ENCODE results near the gene COMMD9. TPM values are rescaled to one million over a fixed set of nuclear protein-coding genes. Genes with fewer than 3 reads are reported as not detected.

The COMMD9 gene
- polyA plus RNA-seq, 1 experiment: 51.5 TPM

DNA sequence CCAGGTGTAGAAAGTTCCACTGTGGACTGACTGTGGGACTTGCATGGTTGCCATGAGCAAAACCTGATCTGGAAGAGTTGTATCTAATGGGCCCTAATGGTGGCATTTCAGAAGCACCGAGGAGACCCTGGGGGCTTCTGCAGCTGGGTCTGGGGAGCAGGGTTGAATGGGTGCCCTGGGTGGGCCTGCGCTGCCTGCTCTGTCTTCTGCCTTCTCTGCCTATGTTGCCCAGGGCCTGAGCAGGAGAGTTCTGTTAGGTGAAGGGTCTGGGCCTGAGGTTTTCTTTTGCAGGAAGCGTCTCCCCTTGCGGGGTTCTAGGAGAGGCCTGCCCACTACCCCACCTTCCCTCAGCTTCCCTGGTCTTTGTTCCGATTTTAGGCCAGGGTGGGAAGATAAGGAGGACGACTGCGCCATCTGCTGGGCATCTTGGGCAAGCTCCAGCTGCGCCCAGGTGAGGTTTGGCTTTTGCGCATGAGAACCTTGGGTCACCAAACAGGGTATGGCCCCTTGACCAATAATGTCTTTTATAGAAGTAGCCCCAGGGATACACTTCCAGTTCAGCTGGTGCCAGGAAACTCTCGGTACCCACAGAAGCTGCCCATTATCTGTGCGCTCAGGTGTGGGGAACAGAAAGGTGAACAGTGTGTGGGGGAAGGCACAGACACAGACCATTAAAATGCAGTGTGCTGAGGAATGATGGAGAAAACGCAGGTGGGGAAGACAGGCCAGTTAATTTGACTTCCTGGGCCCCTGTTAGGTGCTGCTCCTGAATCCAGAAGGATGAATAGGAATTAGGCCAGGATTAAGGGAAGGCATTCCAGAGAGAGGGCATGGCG, 23.2 kb downstream of the COMMD9 start:
- ChIA-PET CTCF (interaction anchor here (0.5 to 7.2 kb wide), 30 partner anchors 8 to 1125 kb away, joined by 3 to 94 read pairs (median 3); partner anchors contain the start of gene PRR5L), POLR2A (no interaction called here)
- Histone ChIP-seq H3K27ac (ENCODE audit: low read depth, low read length) (no peak overlapping the region), H3K9me3 (ENCODE audit: control insufficient read depth, insufficient read depth, low read length) (no peaks in the 10 kb centered on the region), H3K4me3 (ENCODE audit: low read depth, low read length) (no peak overlapping the region), H3K27me3 (ENCODE audit: control insufficient read depth, insufficient read depth, low read length) (peaks cover 8% of the 10 kb centered on the region)
- DNase-seq (ENCODE audit: low read depth, low spot score): no peak
- peak; percentile 89 for TF ChIP-seq CTCF (IDR thresholded peaks at IDR 0.05; ENCODE audit: low read depth, low read length)

DNA sequence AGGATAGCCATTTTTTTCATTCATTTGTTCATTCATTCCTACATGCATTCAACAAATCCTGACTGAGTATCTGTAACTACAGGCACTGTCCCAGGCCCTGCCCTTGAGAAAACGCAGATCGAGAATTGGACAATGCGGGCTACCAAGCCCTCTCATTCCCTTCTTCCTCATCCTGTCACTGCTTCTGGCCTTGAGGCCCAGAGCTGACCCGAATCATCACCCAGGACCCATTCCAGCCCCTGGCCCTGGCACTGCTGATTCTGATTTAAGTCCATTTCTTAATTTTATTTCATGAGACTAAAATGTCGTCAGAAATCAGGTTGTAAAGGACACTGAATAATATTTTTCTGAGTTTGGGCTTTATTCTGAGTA, 24.3 kb downstream of the COMMD9 start:
- ChIA-PET POLR2A (no interaction called here), CTCF (interaction anchor here (0.6 to 7.2 kb wide), 12 partner anchors 10 to 848 kb away, joined by 3 to 94 read pairs (median 4); no protein-coding TSS in a partner anchor)
- no peak overlapping the region for H3K4me3 ChIP-seq (ENCODE audit: low read depth, low read length)
- H3K27me3 ChIP-seq (ENCODE audit: control insufficient read depth, insufficient read depth, low read length): peaks cover 14% of the 10 kb centered on the region
- no peaks in the 10 kb centered on the region for H3K9me3 ChIP-seq (ENCODE audit: control insufficient read depth, insufficient read depth, low read length)
- DNase-seq (ENCODE audit: low read depth, low spot score): no peak
- no peak overlapping the region for H3K27ac ChIP-seq (ENCODE audit: low read depth, low read length)
- no peak for TF ChIP-seq CTCF (IDR thresholded peaks at IDR 0.05; ENCODE audit: low read depth, low read length)

DNA sequence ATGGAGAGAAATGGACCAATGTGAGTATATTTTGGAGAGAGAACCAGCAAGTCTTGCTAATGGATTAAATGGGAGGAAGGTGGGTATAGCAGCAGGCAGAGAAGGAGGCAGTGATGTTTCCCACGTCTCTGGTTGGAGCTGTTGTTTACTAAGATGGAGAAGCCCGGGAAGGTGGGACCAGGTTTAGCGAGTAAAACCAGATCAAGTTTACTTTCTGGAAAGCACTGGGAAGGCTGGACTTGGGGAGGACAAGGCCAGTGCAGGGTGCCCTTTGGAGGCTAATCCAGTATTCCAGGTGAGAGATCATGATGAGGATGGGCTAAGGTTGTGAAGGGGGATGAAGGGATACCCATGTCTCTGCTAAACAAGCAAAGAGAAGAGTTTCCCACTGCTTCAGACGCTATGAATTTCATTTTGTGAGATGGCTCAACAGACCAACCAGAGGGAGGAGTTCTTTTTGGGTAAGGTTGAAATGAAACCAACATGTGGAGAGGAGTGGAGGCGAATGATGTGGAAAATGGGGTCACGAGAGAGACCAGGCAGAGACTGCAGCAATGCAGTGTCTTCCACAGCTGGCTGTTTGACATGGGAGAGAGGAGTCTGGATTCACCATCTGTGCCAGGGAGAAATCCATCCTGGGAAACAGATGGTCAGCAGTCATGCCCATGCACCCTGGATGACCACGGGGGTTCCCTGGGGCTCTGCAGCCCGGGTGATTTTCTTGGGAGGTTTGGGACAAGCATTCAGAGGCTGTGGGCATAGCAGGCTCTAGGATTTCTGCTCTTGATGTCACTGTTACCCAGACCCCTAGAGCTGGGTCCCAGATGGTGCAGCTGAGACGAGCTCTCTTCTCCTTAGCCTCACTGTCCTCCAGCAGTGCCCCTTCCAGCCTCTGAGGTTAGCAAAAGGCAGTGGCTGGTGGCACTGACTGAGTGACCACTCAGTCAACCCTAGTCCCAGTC, 24.9 kb downstream of the COMMD9 start:
- peaks cover 17% of the 10 kb centered on the region for H3K27me3 ChIP-seq (ENCODE audit: control insufficient read depth, insufficient read depth, low read length)
- CTCF ChIA-PET: interaction anchor here (0.8 to 7.2 kb wide), 4 partner anchors 214 to 850 kb away, joined by 3 to 94 read pairs (median 3); no protein-coding TSS in a partner anchor
- no peak for DNase-seq (ENCODE audit: low read depth, low spot score)
- POLR2A ChIA-PET: no interaction called here
- H3K4me3 ChIP-seq (ENCODE audit: low read depth, low read length): no peak overlapping the region
- H3K9me3 ChIP-seq (ENCODE audit: control insufficient read depth, insufficient read depth, low read length): no peaks in the 10 kb centered on the region
- TF ChIP-seq CTCF (IDR thresholded peaks at IDR 0.05; ENCODE audit: low read depth, low read length): no peak
- H3K27ac ChIP-seq (ENCODE audit: low read depth, low read length): no peak overlapping the region

DNA sequence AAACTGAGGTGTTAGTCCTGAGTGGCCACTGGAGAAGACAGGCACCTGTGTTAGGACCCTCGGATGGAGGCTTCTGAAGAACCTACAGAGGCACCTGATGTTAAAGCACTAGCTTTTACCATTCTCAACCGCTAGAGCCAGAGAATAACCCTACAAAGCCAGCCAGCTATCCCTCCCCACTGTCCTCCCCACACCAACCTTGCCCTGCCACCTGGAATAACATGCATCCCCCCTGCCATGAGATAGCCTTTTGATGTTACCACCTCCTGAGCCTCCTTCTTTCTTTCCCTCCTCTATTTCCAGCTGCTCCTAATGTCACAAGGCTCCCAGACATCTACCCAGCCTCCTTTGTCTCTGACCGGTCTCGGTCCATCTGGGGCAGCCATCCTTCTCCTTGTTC, 28.1 kb downstream of the COMMD9 start:
- no peak for TF ChIP-seq CTCF (IDR thresholded peaks at IDR 0.05; ENCODE audit: low read depth, low read length)
- Histone ChIP-seq H3K27ac (ENCODE audit: low read depth, low read length) (no peak overlapping the region), H3K27me3 (ENCODE audit: control insufficient read depth, insufficient read depth, low read length) (peaks cover 19% of the 10 kb centered on the region), H3K9me3 (ENCODE audit: control insufficient read depth, insufficient read depth, low read length) (peaks cover 4% of the 10 kb centered on the region; the same call in 1 of the 2 replicates), H3K4me3 (ENCODE audit: low read depth, low read length) (no peak overlapping the region)
- DNase-seq (ENCODE audit: low read depth, low spot score): no peak
- POLR2A ChIA-PET: no interaction called here
- CTCF ChIA-PET: interaction anchor here (0.9 to 6.4 kb wide), 7 partner anchors 129 to 776 kb away, joined by 3 to 144 read pairs (median 5); no protein-coding TSS in a partner anchor
